Lower leg skin (tissue), 3 donors: ENCODE data around the gene ZNF883.

Experiments
- POLR2A ChIP-seq, 2 donors: fragments of 450-650 bp; IDR thresholded peaks; one replicate each; pipeline ENCODE4 v1.6.1; 2016 to 2017; ENCODE audit warnings: antibody characterized with exemption in 2 of 2, mild to moderate bottlenecking in 1 of 2, moderate library complexity in 1 of 2
- TF ChIP-seq, protein P1 (sequence below), 3 donors: fragments of 450-650 bp; IDR thresholded peaks; one replicate each; pipeline ENCODE4 v1.5.1; 2016; ENCODE audit warnings: antibody characterized with exemption in 3 of 3, mild to moderate bottlenecking in 3 of 3, moderate library complexity in 2 of 3

DNA sequence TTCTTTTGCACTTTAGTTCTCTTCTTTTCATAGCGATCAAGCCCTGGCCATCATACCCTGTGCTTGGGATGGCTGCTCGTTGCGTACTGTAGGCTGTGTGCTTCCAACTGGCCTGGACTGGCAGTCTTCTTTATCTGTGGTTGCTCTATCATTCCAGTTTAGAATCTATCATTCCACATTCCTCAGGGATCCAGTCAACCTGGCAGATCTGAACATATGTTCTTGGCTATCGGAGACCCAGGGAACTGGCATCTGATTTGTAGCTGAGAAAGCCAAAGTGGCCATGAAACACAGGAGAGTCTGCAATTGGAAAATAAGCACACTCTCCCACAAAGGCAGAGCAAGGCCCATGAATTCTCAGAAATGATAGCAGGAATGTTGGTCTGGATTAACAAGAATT lies 98.7 kb downstream of the ZNF883 start:
- TF ChIP-seq, protein P1, sequence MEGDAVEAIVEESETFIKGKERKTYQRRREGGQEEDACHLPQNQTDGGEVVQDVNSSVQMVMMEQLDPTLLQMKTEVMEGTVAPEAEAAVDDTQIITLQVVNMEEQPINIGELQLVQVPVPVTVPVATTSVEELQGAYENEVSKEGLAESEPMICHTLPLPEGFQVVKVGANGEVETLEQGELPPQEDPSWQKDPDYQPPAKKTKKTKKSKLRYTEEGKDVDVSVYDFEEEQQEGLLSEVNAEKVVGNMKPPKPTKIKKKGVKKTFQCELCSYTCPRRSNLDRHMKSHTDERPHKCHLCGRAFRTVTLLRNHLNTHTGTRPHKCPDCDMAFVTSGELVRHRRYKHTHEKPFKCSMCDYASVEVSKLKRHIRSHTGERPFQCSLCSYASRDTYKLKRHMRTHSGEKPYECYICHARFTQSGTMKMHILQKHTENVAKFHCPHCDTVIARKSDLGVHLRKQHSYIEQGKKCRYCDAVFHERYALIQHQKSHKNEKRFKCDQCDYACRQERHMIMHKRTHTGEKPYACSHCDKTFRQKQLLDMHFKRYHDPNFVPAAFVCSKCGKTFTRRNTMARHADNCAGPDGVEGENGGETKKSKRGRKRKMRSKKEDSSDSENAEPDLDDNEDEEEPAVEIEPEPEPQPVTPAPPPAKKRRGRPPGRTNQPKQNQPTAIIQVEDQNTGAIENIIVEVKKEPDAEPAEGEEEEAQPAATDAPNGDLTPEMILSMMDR (IDR thresholded peaks at IDR 0.05) = no peak
- TF ChIP-seq POLR2A (IDR thresholded peaks at IDR 0.05) = no peak
